ENCODE results near the gene MED27.

GRCh38 chr9:131870156-131870555, 209.5 kb downstream of the MED27 start:
- no peak for TF ChIP-seq POLR2A (IDR thresholded peaks at IDR 0.05; ENCODE audit: low read depth, low read length)
- no peak for TF ChIP-seq POLR2AphosphoS5 (IDR thresholded peaks at IDR 0.05; ENCODE audit: low read depth, low read length)
- no peak for TF ChIP-seq TAF1 (IDR thresholded peaks at IDR 0.05; ENCODE audit: borderline replicate concordance, low read depth, low read length)

Measured in GM12892 (cell line).